DMS53 treated with DMSO at 0.1 percent for 48 hours (cell line): ENCODE data around the gene FAM227B.
"Not testable (repeated sequence)": the region's sequence is repeated elsewhere in the genome, so short reads cannot be mapped to it uniquely, and the experiment has no call there.

Experiments used
- DNase-seq: peaks from one replicate; lab custom pipeline; 2025; ENCODE audit not compliant: unreplicated experiment; lab: John Stamatoyannopoulos, UW

The FAM227B gene

DNA sequence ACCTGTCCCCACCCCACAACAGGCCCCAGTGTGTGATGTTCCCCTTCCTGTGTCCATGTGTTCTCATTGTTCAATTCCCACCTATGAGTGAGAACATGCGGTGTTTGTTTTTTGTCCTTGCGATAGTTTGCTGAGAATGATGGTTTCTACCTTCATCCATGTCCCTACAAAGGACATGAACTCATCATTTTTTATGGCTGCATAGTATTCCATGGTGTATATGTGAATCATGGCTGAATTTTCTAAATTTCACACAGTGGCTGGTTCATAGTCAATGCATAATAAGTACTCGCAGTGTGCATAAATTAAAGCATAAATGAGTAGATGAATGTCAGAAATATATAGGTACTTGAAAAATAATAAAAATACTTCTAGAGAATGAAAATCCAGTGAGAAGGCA, 8.4 kb downstream of the FAM227B start:
- DNase-seq: not testable (repeated sequence)

DNA sequence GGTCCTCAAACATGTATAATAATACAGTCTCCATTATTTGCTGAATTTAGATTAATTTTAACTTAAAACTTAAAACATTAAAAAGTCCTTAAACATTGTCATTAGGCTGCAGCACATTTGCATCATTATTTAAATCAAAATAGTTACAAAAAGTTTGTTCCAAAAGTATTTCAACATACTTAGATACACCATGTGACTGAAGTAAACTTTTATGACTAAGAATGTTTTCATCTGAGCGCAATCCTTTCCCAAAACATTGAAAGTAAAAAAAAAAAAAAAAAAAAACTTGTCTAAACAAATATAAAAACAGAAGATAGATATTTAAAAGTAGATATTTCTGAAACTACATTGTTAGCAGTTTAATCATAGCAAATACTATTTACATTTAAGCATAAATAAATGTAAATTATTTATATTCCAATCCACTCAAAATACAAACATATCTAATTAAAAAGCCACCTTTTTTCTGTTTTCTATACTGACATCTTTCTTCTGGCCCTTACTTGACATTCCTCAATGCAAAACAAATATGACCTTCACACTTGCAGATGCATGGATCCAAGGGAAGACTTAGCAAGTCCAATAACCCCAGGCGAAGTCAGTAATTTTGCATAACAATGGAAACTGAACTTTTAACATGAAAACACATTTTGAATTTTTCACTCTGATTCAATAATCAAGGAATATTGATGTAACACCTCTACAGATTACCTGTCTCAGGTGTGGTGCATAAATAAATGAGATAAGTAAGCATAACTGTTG, 10.3 kb downstream of the FAM227B start:
- DNase-seq: no peak

DNA sequence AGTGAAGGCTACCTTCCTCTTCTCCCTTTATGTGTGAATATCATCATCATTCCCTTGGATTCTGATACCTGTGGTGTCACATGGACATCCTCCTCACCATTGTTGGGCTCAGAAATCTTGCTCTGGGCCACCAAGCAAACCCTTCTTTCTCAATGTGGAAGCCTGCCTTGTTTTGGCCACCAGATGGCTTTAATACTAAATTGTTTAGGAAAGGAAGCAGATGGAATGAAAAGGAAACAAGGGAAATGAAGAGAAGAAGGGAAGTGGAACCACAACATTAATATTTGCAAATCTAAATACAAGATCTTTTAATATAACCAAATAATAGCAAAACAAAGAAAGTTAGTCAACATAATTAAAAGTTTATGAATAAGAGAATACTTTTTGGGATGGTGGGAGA, 14.0 kb downstream of the FAM227B start:
- DNase-seq: no peak

DNA sequence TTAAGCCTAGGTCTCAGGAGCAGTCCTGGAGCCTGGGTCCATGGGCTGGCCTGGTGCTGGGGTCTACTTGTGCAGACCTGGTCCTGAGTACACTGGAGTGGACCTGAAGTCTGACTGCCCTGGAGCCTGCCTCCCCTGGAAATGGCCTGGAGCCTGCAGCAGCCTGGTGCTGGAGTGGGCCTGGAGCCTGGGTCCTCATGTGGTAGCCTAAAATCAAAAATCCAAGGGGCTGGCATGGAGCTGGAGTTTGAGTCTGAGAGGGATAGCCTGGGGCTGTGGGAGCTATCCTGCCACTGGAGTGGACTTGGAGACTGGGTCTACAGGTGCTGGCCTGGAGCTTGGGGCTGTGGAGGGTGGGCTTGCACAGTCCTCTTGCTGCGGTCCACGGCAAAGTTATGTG, 15.0 kb downstream of the FAM227B start:
- DNase-seq: no peak

DNA sequence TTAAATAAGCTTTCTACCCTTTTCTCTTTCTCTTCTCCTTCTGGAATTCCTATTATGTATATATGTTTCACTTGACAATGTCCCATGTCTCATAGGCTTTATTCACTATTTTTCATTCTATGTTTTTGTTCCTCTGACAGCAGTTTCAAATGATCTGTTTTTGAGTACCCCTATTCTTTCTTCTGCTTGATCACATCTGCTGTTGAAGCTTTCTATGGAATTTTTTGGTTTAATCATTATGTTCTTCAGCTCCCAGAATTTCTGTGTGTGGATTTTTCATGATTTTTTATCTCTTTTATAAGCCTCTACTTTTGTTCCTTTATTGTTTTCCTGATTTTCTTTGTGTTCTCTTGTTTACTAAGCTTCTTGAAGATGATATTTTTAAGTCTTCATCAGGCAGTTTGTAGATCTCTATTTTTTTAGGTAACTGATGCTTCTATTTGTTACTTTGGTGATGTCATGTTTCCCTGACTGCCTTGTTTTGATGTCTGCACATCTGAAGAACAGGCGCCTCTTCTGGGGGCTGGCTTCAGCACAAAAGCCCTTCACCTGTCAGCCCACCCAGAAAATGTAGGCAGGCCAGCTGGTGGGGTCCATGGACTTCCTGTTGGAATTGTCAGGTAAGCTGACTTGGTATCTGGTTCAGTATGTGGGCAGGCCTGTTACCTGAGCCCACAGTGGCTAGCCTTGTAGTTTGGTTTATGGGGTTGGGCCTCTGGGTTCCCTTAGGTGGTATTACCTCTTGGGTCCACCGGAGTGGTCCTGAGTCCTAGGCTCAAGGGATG, 15.8 kb downstream of the FAM227B start:
- no peak for DNase-seq

DNA sequence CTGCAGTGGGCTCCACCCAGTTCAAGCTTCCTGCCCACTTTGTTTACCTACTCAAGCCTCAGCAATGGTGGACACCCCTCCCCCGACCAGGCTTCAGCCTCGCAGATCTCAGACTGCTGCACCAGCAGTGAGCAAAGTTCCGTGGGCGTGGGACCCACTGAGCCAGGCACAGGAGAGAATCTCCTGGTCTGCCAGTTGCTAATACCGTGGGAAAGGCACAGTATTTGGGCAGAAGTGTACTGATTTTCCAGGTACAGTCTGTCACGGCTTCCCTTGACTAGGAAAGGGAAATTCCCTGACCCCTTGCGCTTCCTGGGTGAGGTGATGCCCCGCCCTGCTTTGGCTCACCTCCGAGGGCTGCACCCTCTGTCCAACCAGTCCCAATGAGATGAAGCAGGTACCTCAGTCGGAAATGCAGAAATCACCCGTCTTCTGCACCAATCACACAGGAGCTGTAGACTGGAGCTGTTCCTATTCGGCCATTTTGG, 27.7 kb downstream of the FAM227B start:
- not testable (repeated sequence) for DNase-seq

DNA sequence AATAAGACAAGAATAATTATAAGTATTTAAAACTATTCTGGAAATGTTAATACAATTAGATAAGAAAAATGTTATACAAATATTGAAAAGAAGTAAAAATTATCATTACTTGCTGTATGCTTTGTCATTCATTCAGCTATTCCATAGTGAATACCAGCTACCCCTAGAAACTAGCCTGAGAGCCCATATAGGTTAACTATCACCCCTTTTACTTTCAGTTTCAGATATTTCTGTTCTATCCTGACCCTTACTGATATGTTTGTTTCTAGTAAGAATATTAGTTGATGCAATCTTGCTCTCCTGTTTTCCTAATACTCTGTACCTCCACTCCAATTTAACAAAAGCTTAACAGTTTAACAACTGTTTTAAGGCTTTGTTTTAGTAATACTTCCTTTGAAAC, 31.6 kb downstream of the FAM227B start:
- DNase-seq: no peak

DNA sequence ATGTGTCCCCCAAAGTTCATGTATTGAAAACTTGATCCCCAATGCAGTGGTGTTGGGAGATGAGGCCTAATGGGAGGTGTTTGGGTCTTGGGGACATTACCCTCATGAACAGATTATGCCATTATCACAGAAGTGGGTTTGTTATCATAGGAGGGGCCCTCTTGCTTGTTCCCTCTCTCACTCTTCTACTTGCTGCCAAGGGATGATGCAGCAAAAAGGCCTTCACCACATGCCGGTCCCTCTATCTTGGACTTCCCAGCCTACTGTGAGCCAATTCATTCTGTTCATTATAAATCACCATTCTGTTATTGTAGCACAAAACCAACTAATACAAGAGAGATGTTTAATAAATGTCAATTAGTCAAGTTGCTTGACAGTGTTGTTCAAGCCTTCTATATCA, 47.2 kb downstream of the FAM227B start:
- DNase-seq: no peak

DNA sequence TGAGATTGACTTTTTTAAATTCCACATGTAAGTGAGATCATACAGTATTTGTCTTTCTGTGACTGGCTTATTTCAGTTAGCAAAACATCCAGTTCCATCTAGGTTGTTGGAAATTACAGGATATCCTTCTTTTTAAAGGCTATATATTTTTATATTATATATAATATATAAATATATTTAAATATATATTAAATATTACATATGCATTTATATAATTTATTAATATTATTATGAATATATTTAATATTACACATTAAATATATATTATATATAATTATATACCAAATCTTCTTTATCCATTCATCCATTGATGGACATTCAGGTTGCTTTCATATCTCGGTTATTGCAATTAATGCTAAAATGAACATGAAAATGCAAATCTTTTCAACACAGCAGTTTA, 49.9 kb downstream of the FAM227B start:
- no peak for DNase-seq

DNA sequence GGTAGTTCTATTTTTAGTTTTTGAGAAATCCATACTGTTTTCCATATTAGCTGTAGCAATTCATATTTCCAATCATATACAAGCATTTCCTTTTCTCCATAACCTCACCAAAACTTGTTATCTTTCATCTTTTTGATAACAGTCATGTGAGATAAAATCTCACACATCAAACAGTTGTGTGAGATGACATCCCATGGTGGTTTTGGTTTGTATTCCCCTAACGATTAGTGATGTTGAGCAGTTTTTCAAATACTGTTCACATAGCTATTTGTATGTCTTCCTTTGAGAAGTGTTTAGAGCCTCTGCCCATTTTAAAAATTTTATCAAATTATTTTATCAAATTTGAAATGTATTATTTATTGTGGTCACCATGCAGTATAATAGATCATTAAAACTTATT, 50.4 kb downstream of the FAM227B start:
- no peak for DNase-seq

DNA sequence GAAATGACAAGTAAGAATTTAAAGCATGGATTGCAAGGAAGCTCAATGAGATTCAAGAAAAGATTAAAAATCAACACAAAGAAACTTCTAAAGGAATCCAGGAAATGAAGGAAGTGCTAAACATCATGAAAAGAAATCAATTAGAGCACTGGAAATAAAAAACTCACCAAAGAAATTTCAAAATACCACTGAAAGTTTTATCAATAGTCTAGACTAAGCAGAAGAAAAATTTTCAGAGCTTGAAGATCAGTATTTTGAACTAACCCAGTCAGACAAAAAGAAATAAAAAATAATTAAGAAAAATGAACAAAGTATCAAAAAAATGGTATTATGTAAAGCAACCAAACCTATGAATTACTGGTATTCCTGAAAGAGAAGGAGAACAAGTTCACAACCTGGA, 60.6 kb downstream of the FAM227B start:
- no peak for DNase-seq

DNA sequence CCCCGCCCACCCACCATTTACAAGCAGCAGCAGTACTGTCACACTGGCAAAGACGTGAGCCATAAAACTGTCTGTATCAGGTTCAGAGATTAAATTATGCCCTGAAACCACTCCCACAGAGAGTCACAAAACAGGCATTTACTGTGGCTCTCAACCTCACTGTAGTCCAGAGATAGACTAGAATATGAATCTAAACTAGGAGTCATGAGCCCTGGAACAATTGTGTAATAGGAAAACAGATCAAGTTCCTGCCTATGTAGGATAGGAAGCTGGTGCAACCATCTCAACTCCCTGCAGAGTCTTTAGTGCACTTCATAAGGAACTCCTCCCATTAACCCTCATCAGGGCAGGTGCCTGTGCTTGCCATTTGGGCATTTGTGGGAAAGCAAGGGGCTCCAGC, 61.7 kb downstream of the FAM227B start:
- no peak for DNase-seq

DNA sequence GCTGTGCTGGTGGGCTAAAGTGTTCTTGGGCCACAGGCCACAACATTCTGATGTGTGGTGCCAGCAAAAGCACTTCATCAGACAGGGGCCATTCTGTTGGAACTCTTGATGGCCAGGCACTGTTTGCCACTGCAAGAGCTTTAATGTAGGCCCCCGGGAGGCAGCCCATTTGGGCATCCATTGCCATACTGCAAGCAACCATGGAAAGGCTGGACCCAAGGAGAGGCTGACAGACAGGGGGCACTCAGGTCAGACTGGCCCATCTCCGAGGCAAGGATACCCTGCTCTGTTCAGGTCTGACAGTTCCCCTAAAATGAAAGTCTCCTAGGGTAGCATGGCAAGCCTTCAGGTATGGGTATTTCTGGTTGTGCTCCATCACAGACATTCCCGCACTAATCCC, 64.2 kb downstream of the FAM227B start:
- no peak for DNase-seq

DNA sequence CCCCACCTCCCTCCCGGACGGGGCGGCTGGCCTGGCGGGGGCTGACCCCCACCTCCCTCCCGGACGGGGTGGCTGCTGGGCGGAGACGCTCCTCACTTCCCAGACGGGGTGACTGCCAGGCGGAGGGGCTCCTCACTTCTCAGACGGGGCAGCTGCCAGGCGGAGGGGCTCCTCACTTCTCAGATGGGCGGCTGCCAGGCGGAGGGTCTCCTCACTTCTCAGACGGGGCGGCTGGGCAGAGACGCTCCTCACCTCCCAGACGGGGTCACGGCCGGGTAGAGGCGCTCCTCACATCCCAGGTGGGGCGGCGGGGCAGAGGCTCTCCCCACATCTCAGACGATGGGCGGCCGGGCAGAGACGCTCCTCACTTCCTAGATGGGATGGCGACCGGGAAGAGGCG, 70.3 kb downstream of the FAM227B start:
- DNase-seq: not testable (repeated sequence)

DNA sequence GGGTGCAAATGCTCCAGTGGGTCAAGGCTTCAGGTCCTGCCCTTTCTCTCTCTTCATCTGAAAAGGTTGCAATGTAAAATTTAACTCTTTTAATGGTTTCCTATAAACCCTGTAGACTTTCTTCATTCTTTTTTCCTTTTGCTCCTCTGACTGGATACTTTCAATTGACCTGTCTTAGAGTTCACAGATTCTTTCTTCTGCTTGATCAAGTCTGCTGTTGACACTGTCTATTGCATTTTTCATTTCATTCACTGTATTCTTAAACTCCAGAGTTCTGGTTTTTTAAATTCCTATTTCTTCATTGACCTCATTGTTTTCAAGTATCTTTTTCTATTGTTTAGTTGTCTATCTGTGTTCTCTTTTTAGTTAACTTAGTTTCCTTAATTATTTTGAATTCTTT, 82.1 kb downstream of the FAM227B start:
- DNase-seq: no peak

DNA sequence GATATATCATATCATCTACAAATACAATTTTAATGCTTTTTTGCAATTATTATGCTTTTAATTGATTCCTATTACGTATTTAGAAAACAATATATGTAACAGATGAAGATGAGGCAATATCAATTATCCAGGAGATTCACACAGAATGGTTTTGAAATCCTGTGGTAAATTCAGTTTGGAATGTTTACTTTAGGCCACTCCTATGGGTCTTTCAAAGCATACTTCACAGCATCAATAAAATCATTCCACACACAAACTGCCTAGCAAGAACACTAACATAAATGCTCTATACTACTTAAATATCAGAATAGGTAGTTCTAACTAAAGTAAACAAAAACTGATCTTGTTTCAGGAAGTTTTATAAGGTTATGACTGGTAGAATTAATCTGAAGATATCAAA, 90.5 kb downstream of the FAM227B start:
- DNase-seq: no peak

DNA sequence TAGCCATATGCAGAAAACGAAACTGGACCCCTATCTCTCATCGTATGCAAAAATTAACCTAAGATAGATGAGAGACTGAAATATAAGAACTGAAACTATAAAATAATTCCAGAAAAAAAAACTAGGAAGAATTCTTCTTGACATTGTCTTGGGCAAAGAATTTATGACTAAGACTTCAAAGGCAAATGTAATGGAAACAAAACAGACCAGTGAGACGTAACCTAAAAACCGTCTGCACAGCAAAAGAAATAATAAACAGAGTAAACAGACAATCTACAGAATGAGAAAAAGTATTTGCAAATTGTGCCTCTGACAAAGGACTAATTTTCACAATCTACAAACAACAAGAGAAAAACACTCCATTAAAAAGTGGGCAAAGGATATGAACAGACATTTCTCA, 92.3 kb downstream of the FAM227B start:
- no peak for DNase-seq

DNA sequence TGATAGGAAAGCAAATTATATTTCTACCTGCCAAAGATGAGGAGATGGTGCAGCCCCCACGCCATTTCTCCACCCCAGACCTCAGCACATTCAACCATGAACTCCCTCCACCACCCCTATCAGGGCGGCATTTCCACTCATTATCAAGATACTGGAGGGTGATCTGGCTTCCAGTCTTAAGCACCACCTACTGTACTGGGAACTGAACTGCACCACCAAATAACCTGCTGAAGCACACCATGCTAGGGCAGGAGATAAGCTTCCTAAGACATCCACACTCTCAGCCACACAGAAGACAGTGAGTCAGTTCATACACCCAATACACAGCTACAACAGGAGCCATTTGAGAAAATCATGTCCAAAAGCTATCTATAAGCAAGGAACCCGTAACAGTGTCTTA, 98.8 kb downstream of the FAM227B start:
- no peak for DNase-seq

DNA sequence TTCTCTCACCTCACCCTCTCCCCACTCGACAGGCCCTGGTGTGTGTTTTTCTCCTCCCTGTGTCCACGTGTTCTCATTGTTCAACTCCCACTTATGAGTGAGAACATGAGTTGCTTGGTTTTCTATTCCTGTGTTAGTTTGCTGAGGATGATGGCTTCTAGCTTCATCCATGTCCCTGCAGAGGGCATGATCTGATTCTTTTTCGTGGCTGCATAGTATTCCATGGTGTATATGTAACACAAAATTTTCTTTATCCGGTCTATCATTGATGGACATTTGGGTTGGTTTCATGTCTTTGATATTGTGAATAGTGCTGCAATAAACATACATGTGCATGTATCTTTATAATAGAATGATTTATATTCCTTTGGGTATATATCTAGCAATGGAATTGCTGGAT, 107.9 kb downstream of the FAM227B start:
- DNase-seq: not testable (repeated sequence)

DNA sequence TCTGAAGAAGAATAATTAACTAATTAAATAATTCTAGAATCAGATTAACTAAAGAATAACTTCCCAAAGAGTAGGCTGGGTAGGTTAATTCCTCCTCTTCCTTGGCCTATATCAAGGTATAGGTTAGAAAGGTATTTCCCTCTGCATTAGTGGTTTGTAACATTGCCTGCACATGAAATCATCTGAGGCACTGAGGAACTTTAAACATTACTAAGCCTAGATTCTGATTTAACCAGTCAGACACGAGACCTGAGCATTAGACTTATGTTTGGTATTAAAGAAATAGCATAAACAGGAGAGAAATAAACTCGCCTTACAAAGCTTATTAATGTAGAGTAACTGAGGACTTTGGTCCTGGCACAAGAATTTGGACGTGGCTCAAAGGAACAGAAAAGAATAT, 113.4 kb downstream of the FAM227B start:
- DNase-seq: no peak

DNA sequence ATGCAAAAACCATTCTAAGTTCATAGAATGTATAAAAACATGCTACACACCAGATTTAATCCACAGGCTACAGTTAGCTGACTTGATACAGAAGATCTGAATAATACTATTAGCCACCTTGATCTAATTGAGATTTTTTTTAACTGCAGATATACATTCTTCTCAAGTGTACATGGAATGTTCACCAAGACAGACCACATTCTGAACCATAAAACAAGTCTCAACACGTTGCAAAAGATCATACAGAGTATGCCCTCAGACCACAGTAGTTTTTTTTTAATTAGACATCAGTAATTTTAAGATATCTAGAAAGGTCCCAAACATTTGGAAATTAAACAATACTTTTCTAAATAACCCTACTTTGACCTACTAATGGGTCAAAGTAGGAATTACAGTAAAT, 114.3 kb downstream of the FAM227B start:
- no peak for DNase-seq

DNA sequence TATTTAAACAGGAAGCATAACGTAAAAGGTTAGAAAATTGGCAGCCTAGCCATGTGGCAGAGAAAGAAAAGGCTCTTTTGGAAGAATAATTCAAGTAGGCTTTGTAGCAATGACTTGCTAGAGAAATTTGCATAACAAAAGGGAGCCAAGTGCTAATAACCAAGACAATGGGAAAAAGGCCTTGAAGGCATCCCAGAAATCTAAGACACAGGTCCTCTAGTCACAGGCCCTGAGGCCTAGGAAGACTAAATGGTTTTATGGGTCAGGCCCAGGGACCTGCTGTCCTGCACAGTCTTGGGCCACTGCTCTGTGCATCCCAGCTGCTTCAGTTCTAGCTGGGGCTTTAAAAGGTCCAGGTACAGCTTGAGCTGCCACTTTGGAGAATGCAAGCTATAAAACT, 119.0 kb downstream of the FAM227B start:
- no peak for DNase-seq
